ENCODE data around the gene SWT1.

Gene SWT1

DNA sequence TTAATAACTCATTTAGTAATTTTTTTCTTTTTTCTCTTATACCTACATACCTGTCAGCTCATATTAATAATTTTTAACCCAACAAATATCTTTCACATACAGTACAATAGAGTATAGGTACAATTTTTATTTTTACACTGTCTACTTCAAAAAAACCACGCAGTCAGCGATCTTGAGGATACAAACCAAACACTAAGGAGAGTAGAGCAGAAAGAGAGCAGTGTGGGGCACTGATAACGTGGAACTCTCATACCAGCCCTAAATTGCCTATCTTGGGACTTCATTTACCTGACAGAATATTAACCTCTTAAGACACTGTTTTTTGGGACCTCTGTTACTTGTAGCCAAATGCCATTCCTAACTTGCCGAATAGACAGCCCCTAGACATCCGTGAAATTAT lies 5.8 kb upstream of the SWT1 start:
- WGBS, 2 experiments, result 90 to 92% methylated on average over 5 of the region's 5 CpGs
- Histone ChIP-seq H3K4me1 (ENCODE audit: control insufficient read depth, insufficient read depth, low read length) (no peaks in the 10 kb centered on the region), H3K36me3 (ENCODE audit: control insufficient read depth, insufficient read depth, low read length) (peaks cover 1% of the 10 kb centered on the region), H3K27me3 (ENCODE audit: control insufficient read depth, insufficient read depth, low read length, poor library complexity, severe bottlenecking) (no peaks in the 10 kb centered on the region), H3K9me3 (ENCODE audit: control insufficient read depth, low read length) (no peaks in the 10 kb centered on the region), H3K4me3 (ENCODE audit: insufficient read depth, low read depth, low read length) (no peak overlapping the region), H3K27ac (ENCODE audit: insufficient read depth, low read depth, low read length, poor library complexity, severe bottlenecking) (no peak overlapping the region)

DNA sequence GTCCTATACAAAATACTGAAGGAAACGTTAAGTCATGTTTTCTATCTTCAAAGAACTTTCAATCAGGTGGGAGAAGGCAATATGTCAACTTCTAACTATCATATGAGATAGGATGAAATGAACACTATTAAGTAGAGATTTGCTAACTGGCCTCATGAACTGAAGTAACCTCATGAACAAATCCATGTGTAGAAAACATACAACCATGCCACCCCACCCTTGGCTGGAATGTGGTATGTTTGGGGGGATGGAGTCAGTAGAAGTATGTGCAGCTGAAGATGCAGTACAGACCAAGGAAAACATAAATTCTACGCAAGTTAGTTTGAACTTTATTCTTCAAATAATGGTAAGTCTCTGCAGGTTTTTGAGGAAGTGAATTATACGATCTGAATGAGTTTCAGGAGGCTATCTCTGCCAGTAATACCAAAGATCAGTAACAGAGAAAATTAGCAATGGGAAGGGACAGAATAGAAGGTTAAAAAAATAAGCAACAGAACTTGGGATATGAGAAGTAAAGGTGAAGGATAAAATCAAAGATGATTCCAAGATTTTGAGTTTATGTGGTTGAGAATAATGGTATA lies 4.7 kb upstream of the SWT1 start:
- 92 to 95% methylated on average over 2 of the region's 3 CpGs for WGBS, 2 experiments
- Histone ChIP-seq H3K36me3 (ENCODE audit: control insufficient read depth, insufficient read depth, low read length) (no peaks in the 10 kb centered on the region), H3K27me3 (ENCODE audit: control insufficient read depth, insufficient read depth, low read length, poor library complexity, severe bottlenecking) (no peaks in the 10 kb centered on the region), H3K27ac (ENCODE audit: insufficient read depth, low read depth, low read length, poor library complexity, severe bottlenecking) (no peak overlapping the region), H3K9me3 (ENCODE audit: control insufficient read depth, low read length) (no peaks in the 10 kb centered on the region), H3K4me3 (ENCODE audit: insufficient read depth, low read depth, low read length) (no peak overlapping the region), H3K4me1 (ENCODE audit: control insufficient read depth, insufficient read depth, low read length) (no peaks in the 10 kb centered on the region)

DNA sequence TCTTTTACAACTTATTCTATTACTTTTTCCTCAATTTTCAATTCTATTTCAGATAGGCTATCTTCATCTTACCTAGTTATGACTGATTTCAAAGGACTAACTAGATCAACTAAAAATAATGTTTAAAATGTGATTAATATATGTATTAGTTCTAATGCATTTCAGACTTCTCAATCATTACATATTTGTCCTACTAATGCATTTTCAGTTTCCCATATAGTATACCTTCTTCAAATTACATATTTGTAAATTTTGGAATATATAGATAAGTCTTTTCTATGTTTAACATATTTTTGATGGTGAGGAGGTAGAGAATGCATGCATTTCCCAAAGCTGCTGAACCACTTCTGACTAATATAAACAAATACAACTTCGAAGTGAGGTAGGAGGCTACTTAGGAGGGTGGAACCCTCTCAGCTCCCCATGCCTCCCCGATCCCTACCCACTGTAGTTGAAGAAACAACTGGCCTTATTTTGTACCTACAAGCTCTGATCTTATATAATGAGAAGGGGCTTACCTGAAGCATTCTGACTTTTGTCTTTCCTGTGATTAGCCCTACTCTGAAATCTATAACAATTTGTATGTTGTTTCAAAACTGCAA lies 2.0 kb upstream of the SWT1 start:
- Histone ChIP-seq H3K36me3 (ENCODE audit: control insufficient read depth, insufficient read depth, low read length) (no peaks in the 10 kb centered on the region), H3K4me1 (ENCODE audit: control insufficient read depth, insufficient read depth, low read length) (no peaks in the 10 kb centered on the region), H3K9me3 (ENCODE audit: control insufficient read depth, low read length) (no peaks in the 10 kb centered on the region), H3K27me3 (ENCODE audit: control insufficient read depth, insufficient read depth, low read length, poor library complexity, severe bottlenecking) (peaks cover 4% of the 10 kb centered on the region), H3K4me3 (ENCODE audit: insufficient read depth, low read depth, low read length) (peak overlapping the region; percentile 90), H3K27ac (ENCODE audit: insufficient read depth, low read depth, low read length, poor library complexity, severe bottlenecking) (no peak overlapping the region)
- WGBS, 2 experiments, result 60 to 88% methylated on average over 1 to 2 of the region's 2 CpGs

DNA sequence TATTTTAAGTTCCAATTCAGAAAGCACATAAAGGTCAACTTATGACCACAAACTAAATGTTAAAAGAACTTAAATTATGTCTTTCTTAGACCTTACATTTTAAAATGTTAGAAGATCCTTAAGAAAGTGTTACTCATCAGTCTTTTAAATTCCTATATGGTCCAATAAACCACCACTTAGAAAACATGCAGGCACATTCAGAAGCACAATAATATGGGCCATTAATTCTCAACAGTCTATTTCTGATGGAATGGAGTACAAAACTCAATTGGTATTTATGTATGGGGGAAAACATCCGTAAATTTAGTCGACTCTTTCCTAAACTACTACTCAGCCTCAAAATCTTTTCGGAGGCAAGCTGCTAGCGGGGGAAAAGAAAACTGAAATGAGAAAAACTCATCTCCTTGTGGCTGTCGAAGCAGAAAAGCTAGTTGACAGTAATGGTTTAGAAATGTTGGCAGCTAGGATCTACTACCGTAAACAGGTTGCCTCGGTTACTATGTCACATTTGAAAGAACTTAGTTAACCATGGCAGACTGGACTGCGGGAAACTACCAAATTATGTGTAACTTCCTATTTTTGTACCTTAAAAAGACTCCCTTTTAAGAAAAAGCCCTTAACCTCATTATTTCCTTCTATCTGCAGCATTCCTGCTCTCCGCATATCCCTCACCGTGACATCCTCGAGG lies 1.2 kb upstream of the SWT1 start:
- Histone ChIP-seq H3K27ac (ENCODE audit: insufficient read depth, low read depth, low read length, poor library complexity, severe bottlenecking) (no peak overlapping the region), H3K36me3 (ENCODE audit: control insufficient read depth, insufficient read depth, low read length) (no peaks in the 10 kb centered on the region), H3K4me3 (ENCODE audit: insufficient read depth, low read depth, low read length) (peak overlapping the region; percentile 90), H3K9me3 (ENCODE audit: control insufficient read depth, low read length) (no peaks in the 10 kb centered on the region), H3K27me3 (ENCODE audit: control insufficient read depth, insufficient read depth, low read length, poor library complexity, severe bottlenecking) (peaks cover 4% of the 10 kb centered on the region), H3K4me1 (ENCODE audit: control insufficient read depth, insufficient read depth, low read length) (no peaks in the 10 kb centered on the region)
- WGBS, 2 experiments, result 27 to 38% methylated on average over 9 to 11 of the region's 11 CpGs

GRCh38 chr1:185156288-185156853 lies 596 bp upstream of the SWT1 start:
- 0% methylated on average over 30 of the region's 30 CpGs for WGBS, 2 experiments
- Histone ChIP-seq H3K27ac (ENCODE audit: insufficient read depth, low read depth, low read length, poor library complexity, severe bottlenecking) (peak overlapping the region; percentile 92), H3K27me3 (ENCODE audit: control insufficient read depth, insufficient read depth, low read length, poor library complexity, severe bottlenecking) (peaks cover 4% of the 10 kb centered on the region), H3K9me3 (ENCODE audit: control insufficient read depth, low read length) (no peaks in the 10 kb centered on the region), H3K4me3 (ENCODE audit: insufficient read depth, low read depth, low read length) (peak overlapping the region; percentile 90), H3K4me1 (ENCODE audit: control insufficient read depth, insufficient read depth, low read length) (no peaks in the 10 kb centered on the region), H3K36me3 (ENCODE audit: control insufficient read depth, insufficient read depth, low read length) (no peaks in the 10 kb centered on the region)

DNA sequence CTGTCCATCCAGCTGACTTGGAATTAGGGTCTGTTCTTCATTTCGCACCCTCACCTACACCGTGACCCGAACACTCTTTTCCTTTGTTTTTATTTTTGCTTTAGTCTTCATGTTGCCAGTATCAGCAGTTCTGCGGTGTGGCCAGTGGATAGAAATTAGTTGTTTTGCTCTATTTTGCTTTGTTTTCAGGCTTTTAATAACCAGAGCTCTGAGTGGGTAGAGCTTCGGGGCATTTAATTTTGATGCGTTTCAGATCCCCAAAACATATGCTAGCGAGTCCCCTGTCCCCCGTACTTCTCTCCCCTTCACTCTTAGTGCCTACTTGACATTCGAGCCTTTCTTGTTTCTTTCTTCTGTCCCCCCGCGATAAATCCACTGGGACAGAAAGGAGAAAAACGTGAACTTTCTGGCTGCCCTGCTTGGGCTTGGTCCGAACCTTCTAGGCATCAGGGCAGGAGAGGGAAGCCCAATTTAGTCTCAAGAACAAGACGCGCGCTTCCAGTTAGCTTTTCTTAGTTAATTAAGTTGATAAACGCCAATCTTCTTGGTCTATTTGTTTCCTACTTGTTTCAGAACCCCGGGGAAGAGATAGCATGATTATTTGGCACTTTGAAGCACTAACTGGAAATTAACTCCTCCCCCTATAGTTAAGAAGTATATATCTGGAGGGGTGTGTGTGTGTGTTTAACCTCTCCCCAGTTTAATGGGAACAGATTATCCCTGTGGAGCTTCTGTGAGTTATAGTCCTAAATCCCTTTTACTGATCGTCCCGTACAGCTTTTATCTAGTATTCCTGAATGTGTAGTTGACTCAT lies 839 bp downstream of the SWT1 start:
- Histone ChIP-seq H3K4me1 (ENCODE audit: control insufficient read depth, insufficient read depth, low read length) (no peaks in the 10 kb centered on the region), H3K4me3 (ENCODE audit: insufficient read depth, low read depth, low read length) (peak overlapping the region; percentile 90), H3K9me3 (ENCODE audit: control insufficient read depth, low read length) (no peaks in the 10 kb centered on the region), H3K27ac (ENCODE audit: insufficient read depth, low read depth, low read length, poor library complexity, severe bottlenecking) (no peak overlapping the region), H3K36me3 (ENCODE audit: control insufficient read depth, insufficient read depth, low read length) (no peaks in the 10 kb centered on the region), H3K27me3 (ENCODE audit: control insufficient read depth, insufficient read depth, low read length, poor library complexity, severe bottlenecking) (peaks cover 4% of the 10 kb centered on the region)
- 8 to 9% methylated on average over 18 to 20 of the region's 20 CpGs for WGBS, 2 experiments

GRCh38 chr1:185158800-185159199 lies 1.8 kb downstream of the SWT1 start:
- peaks cover 4% of the 10 kb centered on the region for H3K27me3 ChIP-seq (ENCODE audit: control insufficient read depth, insufficient read depth, low read length, poor library complexity, severe bottlenecking)
- H3K4me1 ChIP-seq (ENCODE audit: control insufficient read depth, insufficient read depth, low read length), result no peaks in the 10 kb centered on the region
- no peak overlapping the region for H3K27ac ChIP-seq (ENCODE audit: insufficient read depth, low read depth, low read length, poor library complexity, severe bottlenecking)
- WGBS, 2 experiments, result 89 to 95% methylated on average over 2 of the region's 2 CpGs
- no peak overlapping the region for H3K4me3 ChIP-seq (ENCODE audit: insufficient read depth, low read depth, low read length)
- no peaks in the 10 kb centered on the region for H3K36me3 ChIP-seq (ENCODE audit: control insufficient read depth, insufficient read depth, low read length)
- no peaks in the 10 kb centered on the region for H3K9me3 ChIP-seq (ENCODE audit: control insufficient read depth, low read length)

- Histone ChIP-seq H3K27ac (ENCODE audit: insufficient read depth, low read depth, low read length, poor library complexity, severe bottlenecking) (no peak overlapping the region), H3K27me3 (ENCODE audit: control insufficient read depth, insufficient read depth, low read length, poor library complexity, severe bottlenecking) (peaks cover 4% of the 10 kb centered on the region), H3K4me3 (ENCODE audit: insufficient read depth, low read depth, low read length) (no peak overlapping the region), H3K36me3 (ENCODE audit: control insufficient read depth, insufficient read depth, low read length) (no peaks in the 10 kb centered on the region), H3K4me1 (ENCODE audit: control insufficient read depth, insufficient read depth, low read length) (no peaks in the 10 kb centered on the region), H3K9me3 (ENCODE audit: control insufficient read depth, low read length) (no peaks in the 10 kb centered on the region)
- WGBS, 2 experiments, result 77 to 96% methylated on average over 3 of the region's 3 CpGs
Observed at GRCh38 chr1:185159966-185160365, 3.0 kb downstream of the SWT1 start.

GRCh38 chr1:185162491-185162890 lies 5.5 kb downstream of the SWT1 start:
- WGBS, 2 experiments, result 97% methylated on average over 2 to 4 of the region's 4 CpGs
- Histone ChIP-seq H3K36me3 (ENCODE audit: control insufficient read depth, insufficient read depth, low read length) (peaks cover 4% of the 10 kb centered on the region), H3K9me3 (ENCODE audit: control insufficient read depth, low read length) (no peaks in the 10 kb centered on the region)

GRCh38 chr1:185166106-185166505 lies 9.1 kb downstream of the SWT1 start:
- Histone ChIP-seq H3K36me3 (ENCODE audit: control insufficient read depth, insufficient read depth, low read length) (peaks cover 4% of the 10 kb centered on the region), H3K4me3 (ENCODE audit: insufficient read depth, low read depth, low read length) (no peak overlapping the region), H3K4me1 (ENCODE audit: control insufficient read depth, insufficient read depth, low read length) (no peaks in the 10 kb centered on the region), H3K9me3 (ENCODE audit: control insufficient read depth, low read length) (no peaks in the 10 kb centered on the region), H3K27ac (ENCODE audit: insufficient read depth, low read depth, low read length, poor library complexity, severe bottlenecking) (no peak overlapping the region), H3K27me3 (ENCODE audit: control insufficient read depth, insufficient read depth, low read length, poor library complexity, severe bottlenecking) (no peaks in the 10 kb centered on the region)
- 67% methylated on average over 1 of the region's 1 CpG; no CpG with 5 or more reads in 1 of the 2 experiments for WGBS, 2 experiments

More at GRCh38 chr1:185162491-185162890, 5.5 kb downstream of the SWT1 start:
- Histone ChIP-seq H3K4me3 (ENCODE audit: insufficient read depth, low read depth, low read length) (no peak overlapping the region), H3K27me3 (ENCODE audit: control insufficient read depth, insufficient read depth, low read length, poor library complexity, severe bottlenecking) (peaks cover 4% of the 10 kb centered on the region), H3K4me1 (ENCODE audit: control insufficient read depth, insufficient read depth, low read length) (no peaks in the 10 kb centered on the region), H3K27ac (ENCODE audit: insufficient read depth, low read depth, low read length, poor library complexity, severe bottlenecking) (no peak overlapping the region)

Data from ectodermal cell (in vitro differentiated cells).